GM18520 (cell line): ENCODE results near the gene LRRC75A.

Experiments
- ATAC-seq: cut with Tn5 transposase; IDR thresholded peaks from one replicate; pipeline ENCODE4 v1.9.1; 2021; ENCODE audit not compliant: unreplicated experiment

The LRRC75A gene

DNA sequence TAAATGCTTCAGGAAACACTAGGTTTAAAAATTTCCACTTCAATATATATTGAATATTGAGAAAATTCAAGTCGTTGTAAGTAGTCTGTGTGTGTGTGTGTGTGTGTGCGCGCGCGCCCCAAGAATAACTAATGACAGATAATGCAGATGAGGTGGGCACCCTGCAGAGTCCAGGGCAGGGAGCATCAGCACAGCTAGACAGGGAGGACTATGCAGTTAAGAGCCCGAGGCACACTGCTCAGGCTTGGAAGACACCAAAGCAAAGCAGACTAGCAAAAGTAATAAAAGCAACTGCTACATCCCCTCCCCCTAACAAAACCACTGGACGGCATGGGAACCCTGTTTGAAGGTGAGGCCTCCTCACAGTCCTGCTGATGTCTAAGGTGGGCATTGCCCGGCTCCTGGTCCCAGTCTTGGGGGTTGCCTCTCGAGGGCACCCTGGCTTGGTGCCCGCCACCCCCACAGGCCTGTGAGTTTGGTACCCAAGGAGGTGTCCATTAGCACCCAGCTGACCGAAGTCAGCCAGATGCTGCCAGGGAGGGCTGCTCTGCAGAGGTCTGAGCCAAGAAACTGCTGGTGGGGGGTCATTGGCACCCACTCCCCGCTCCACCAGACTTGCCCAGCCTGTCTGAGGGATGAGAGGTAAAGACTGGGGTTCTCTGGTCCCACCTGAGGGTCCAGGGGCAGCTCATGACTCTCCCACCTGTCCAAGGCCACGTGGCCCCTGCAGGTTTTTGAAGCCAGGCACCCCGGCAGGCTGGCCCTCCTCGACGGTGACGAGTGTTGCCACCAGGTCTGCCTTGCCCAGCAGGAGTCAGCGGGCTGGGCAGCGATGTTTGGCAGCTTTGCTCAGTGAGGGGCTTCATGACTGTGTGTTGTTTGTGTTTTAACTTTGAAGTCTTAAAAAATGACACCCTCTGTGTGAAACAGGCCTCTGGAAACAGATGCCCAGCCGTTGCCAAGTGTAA lies 18.7 kb downstream of the LRRC75A start:
- no peak for ATAC-seq

DNA sequence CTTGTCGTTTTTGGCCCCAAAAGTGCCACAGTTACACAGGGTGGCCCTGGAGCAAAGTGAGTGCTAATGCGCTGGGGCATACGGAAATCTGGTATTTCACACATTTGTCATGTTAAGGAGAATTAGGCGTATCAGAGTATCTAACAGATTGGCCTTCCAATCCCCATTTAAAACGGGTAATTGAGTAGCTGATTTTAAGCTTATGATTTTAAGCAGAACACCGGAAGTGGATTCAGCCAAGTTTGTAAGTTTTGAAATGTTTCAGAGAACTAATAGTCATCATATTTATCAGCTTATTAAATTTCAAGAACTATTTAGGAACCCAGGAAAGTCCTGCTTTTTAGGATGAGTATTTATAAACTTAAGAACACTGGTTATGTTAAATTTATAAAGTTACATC lies 19.5 kb downstream of the LRRC75A start:
- no peak for ATAC-seq

DNA sequence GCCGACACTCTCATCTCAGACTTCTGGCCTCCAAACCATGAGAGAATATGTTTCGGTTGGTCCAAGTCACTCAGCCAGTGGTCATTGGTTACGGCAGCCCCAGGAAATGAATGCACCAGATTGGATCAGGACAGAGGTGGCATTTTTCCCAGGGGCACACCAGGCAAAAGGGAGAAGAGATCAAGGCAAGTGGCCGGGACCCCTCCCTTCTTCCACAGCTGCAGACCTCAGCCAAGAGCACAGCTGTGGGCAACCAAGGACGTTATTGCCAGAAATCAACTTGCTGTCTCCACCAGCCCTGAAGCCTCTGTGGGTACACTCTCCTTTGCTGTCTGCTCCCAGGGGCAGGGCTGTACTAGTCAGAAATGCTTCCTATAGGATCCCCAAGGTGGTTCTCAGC lies 20.7 kb downstream of the LRRC75A start:
- no peak for ATAC-seq

DNA sequence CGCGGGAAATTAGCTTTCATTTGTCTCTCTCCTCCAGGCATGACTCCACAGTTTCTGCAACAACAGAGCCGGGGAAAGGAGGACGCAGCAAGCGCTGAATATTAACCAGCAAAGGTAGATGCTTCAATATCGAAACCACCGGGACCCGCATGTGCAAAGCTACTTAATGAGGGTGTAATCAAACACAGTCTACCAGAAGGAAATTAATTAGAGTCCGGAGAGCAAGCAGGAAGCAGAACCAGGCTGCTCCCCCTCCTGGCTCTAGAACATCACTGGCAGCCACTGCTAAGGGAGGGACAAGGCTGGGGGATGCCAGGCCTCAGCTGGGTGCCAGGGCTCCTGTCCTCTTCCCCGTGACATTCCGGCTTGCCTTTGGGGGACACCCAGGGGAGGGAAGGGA lies 21.7 kb downstream of the LRRC75A start:
- no peak for ATAC-seq

DNA sequence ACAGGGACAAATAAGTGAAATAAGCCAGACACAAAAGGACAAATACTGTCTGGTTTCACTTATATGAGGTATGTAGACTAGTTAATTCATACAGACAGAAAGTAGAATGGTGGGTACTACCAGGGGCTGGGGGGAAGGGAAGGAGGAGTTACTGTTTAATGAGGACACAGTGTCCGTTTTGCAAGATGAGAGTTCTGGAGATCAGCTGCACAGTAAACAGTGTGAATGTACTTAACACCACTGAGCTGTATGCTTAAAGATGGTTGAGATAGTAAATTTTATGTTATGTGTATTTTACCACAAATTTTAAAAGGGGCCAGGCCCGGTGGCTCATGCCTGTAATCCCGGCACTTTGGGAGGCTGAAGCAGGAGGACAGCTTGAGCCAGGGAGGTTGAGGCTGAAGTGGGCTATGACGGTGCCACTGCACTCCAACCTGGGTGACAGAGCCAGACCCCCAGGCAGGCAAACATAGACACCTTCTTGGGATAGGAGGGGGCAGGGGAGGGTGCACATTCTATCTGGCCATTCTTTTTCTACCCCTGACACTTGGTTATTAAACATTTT lies 23.5 kb downstream of the LRRC75A start:
- no peak for ATAC-seq

DNA sequence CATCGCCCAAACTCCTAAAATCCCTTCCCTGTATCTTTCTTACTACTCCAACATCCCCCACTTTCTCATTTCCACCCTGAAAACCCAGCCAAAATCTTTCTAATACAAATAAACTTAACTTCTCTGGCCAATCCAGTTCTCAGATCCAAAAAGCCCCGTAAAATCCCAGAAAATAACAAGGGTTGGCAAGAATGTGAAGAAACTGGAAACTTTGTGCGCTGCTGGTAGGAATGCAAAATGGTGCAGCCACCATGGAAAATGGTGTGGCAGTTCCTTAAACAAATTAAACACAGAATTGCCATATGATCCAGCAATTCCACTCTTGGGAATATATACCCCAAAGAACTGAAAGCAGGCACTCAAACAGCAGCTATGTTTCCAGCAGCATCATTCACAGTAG lies 24.1 kb downstream of the LRRC75A start:
- ATAC-seq = no peak

DNA sequence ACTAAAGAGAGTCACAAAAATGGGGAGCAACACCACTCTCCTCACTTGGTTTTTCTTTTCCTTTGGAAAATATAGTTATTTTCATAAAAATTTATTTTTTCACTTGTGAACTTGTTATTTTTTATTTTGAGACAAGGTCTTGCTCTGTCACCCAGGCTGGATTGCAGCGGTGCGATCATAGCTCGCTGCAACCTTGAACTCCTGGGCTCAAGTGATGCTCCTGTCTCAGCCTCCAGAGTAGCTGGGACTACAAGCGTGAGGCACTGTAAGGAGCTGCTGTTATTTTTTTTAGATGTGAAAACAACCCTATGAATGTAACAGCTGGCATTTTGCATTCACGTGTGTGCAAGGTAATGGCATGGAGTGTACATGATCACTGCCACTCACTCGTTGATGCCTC lies 24.9 kb downstream of the LRRC75A start:
- ATAC-seq = no peak

DNA sequence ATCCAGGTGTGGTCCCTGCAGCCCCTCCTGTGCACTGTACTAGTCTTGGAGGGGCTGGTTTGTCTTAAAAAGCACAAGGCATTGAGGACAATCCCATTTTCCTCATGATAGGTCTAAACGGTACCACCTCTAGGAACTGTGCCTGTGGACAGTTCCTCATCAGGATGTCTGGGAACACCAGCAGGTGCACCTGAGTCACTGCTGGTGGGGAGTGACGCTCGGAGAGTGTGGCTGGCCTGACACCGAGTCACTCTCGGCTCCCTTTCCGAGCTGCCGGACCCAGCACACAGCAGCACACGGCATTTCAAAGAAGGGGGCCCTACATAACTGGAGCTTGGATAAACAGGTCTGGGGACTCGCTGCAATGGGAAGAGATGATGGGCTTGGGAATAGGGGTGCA lies 25.6 kb downstream of the LRRC75A start:
- no peak for ATAC-seq

DNA sequence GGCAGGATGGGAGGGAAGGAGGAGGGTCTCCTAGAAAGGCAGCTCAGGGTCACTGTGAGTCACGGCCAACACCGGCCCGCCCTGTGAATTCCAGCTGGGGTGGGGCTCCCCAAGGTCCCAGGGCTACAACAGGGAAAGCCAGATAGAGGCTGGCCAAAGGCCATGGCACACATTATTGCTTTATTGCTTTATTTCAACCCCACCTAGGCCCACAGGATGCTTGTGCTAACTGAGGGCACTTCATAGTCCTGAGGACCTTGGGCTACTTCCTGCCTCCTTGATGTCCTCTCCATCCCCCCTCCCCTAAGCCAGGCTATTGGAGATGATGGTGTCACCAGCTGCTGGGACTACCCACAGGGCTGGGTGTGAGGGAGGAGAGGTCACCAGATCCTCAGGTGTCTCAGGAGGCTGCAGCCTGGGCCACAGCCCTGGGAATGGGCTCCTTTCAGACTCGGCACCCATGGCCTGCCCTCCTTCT lies 26.1 kb downstream of the LRRC75A start:
- no peak for ATAC-seq

DNA sequence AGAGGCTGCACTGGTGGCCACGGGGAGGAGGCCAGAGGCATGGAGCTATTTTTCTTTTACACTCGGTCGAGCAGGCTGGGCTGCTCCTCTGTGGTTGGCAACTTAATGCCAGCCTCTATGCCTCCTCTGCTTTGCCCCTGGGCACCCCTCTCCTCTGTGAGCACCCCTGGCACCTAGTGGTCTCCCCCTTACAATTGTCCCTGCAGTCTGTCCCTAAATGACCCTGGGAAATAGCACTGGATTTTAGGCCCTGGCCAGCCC lies 27.0 kb downstream of the LRRC75A start:
- ATAC-seq = no peak

DNA sequence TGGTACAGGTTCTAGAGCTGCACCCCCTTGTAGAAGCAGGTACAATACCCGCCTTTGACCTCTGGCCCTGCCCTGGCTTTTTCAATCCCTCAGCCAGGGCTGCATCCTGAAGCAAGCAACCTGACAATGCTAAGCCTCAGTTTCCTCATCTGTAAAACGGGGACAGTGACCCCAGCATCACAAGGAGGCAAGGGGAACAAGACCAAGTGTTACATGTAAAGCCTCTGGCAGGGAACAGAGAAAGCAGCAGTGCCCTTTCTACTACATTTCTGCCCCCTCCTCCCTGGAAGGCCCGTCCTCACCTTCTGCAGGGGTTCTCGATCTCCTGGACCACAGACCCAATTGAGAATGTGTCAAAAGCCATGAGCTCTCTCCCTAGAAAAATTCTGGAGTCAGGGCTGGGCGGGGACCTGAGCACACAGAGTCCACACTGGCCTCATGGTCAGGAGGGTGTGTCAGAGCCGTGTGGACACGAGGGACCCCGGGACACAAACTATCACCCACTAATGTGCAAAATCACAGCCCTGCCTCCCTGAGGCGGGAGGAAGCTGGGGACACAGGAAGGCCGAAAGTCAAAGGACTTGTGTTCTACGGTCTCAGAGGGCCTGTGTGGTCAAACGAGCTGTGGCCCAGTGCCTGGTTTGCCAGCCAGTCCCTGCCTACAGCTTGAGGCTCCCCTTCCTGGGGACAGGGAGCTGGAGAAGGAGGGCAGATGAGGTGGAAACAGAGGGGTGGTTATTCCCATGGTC lies 27.5 kb downstream of the LRRC75A start:
- ATAC-seq = no peak

DNA sequence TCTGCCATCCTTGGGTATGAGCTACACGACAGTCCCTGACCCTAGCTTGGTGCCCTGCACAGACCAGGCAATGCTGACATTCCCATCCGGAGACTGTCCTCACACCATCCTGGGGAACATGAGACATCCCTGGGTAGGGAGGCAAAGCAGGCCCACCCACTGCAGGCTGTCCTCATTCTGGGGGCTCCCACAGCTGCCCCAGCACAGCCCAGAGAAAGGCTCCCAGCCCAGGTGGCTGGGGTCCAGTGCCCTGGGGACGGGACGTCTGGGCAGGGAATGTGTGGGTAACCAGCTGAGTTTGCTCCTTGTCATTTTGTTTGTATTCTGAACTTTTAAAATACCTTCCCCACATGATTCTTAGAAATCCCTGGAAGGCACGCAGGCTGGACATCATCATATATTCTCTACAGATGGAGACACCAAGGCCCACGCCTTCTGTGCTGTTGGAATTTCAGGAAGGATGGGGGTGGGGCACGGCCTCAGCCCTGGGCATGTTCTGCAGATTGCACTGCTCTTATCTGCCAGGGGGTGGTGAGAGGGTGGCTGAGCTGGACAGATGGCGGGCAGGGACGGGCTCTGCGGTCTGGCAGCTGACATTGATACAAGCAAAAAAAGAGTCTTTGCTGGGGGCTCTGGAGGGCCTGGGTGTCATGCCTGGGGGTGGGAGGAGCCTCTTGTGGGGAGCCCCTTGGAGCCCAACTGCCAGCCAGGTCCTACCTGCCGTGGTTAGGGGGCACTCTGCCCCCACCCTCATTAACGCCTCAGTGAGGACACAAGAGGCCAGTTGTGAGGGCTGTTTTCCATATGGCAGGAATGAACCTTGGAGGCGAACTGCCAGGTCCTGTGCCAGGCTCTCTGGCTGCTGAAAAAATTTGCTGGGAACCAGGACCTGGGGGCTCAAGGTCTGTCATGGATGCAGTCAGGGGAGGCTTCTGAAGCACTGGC lies 28.4 kb downstream of the LRRC75A start:
- no peak for ATAC-seq

DNA sequence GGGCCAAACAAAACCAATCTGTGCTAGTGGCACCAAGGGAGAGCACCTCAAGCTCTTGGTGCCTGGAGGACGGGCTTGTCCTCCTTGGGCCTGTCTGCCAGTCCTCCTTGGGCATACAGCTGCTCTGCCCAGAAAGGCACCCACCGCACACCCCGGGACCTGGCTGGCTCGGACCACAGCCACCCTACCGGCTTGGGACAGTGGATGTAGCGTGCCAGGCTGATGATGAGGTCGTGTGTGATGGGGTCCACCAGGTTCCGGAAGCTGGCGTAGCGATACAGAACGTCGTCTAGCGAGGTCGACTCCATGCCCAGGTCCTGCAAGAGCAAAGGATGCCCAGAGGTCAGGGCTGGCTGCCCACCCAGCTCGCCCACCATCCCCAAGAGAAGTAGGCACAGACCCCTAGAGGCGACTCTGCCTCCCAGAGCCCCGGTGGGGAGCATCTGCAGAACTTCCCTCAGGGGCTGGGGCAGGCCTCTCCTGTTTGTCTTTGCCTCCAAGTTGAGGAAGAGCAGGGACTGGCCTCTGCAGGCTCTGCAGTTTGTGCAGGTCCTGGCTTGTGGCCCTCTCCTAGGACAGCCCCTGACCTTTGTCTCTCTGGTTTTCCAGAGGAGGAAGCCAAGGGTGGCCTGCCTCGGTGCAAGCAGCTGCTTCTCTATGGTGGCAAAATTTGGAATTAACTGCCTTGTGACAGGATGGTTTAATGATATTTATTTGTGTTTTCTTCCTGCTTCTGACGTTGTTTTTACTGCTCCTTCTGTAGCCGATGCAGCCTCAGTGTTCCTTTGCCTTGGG lies 29.7 kb downstream of the LRRC75A start:
- no peak for ATAC-seq

DNA sequence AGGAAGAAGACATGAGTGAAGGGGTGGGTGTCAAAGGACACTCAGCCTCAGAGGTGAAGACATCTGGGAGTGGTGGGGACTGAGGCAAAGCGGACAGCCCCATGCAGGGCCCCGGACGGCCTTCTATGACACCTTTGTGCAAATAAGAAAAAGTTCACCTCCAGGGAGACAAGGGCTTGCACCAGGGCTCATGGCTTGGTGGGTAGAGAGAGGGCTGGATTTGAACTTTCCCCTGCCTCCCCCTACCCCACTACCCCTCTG lies 30.5 kb downstream of the LRRC75A start:
- ATAC-seq = no peak

DNA sequence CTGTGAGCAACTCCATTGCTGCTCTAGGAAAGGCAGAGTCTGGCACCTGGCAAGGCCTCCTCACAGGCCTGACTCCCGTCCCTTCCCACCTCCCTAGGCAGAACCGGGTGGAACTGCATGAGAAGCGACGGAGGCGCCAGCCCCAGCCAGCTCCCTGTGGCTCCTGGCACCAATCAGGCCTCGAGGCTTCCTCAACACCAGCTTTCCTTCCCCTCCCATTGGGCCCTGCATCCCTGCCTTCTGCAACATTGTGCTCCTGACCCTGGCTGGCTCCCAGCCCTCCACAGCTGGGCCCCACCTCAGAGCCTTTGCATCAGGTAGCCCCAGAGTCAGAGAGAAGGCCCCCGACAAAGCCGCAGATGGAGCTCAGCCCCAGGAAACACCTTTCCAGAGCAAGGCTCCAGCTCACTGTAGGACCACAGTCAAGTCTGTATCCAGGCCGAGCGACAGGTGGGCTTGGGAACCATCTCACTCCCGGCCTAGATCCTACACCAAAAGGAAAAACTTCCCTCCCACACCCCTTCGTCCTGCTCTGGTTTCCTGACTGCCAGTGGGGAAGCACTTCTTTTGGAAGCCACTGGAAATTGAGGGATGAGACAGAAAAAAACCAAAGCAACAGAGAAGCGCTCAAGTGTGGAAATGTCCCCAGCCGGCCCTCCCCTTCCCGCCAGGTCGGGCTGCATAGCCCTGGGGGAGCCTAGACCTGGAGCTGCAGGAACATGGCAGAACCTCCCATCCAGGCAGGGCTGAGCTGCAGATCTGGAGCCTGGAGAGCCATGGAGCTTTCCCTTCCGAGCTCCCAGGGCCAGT lies 31.0 kb downstream of the LRRC75A start:
- ATAC-seq = no peak

DNA sequence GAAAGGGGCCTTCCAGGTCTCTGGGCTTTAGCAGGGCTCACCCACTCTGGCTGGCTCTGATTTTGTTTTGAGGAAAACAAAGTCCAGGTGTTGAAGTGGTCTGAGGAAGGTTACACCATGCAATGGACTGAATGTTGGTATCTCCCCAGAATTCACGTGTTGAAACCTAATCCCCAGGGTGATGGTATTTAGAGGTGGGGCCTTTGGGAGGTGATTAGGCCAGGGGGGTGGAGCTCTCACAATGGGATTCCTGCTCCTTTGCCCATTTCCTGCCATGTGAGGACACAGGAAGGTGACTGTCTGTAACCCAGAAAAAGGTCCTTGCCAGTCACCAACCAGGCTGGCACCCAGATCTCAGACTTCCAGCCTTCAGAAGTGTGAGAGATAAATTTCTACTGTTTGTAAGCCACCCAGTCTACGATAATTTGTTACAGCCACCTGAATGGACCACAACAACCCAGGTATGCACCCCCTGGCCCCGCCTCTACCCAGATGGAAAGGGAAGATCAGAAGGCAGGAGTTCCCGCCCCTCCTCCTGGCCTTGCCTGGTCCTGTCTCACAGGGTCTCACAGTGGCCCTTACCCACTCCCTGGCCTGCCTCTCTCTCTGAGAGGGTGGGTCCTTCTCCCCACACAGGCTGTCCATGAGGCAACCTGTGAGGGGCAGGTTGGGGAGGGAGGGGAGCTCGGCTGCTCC lies 32.0 kb downstream of the LRRC75A start:
- no peak for ATAC-seq

DNA sequence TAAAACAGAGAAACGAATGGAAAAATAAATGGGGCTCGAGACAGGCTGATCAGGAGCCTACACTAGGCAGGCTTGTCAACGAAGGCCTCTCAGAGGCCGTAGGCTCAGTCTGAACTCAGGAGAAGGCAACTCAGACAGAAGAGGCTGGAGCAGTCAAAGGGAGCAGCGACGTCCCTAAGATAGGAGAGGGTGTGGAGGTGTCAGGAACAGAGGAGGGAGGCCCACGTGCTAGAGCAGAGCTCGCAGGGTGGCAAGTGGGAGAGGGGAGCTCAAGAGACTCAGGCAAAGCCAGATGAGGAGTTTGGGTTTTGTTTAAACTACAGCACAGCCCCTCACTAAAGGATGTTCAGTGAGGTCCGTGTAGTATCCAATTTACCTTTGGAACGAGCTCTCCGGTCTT lies 32.7 kb downstream of the LRRC75A start:
- ATAC-seq = no peak

DNA sequence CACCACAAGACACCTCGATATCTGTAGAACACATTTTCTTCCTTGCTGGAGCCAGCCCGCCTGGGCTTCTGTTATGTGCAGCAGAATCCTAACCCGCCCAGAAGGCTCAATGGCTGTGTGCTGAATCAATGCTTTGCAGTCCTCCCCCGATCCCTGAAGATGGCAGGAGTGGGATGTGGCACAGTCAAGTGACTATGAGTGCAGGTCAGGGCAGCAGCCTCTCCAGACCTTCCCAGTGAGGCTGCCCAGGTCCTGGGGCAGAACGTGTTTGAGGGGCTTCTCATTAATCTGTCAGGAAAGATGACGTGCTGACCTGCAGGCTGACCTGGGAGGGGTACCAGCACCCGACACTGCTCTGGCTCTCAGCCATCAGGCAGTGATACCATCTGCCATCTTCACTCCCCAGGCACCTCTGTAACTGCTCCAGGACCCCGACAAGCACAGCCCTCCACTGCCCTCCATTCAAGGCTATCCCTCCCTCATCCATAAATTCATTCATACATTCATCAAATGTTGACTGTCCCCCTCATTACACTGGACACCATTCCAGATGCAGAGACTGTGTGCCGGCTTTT lies 35.2 kb downstream of the LRRC75A start:
- ATAC-seq = no peak
